ENCODE data around the gene DIPK1B. TPM values are rescaled to one million over a fixed set of nuclear protein-coding genes. Genes with fewer than 3 reads are reported as not detected.

DIPK1B gene
- total RNA-seq, 1 donor from 2014 or later = 293 TPM

GRCh38 chr9:136745389-136746154 lies 33.2 kb downstream of the DIPK1B start:
- DNase-seq (ENCODE audit: low spot score) = no peak
- H3K9me3 Mint-ChIP-seq (ENCODE audit: unreplicated experiment) = no peaks in the 10 kb centered on the region
- H3K4me1 Mint-ChIP-seq (ENCODE audit: unreplicated experiment) = no peaks in the 10 kb centered on the region
- H3K36me3 Mint-ChIP-seq (ENCODE audit: low read depth, unreplicated experiment) = no peaks in the 10 kb centered on the region
- H3K27ac Mint-ChIP-seq (ENCODE audit: unreplicated experiment) = no peak overlapping the region
- TF ChIP-seq CTCF (IDR thresholded peaks at IDR 0.05; ENCODE audit: unreplicated experiment) = no peak
- H3K4me3 Mint-ChIP-seq (ENCODE audit: unreplicated experiment) = no peak overlapping the region
- H3K27me3 Mint-ChIP-seq (ENCODE audit: unreplicated experiment) = peaks cover 5% of the 10 kb centered on the region

- no peaks in the 10 kb centered on the region for H3K9me3 Mint-ChIP-seq (ENCODE audit: unreplicated experiment)
- no peak overlapping the region for H3K27ac Mint-ChIP-seq (ENCODE audit: unreplicated experiment)
- H3K4me3 Mint-ChIP-seq (ENCODE audit: unreplicated experiment) = no peak overlapping the region
- H3K36me3 Mint-ChIP-seq (ENCODE audit: low read depth, unreplicated experiment) = no peaks in the 10 kb centered on the region
- DNase-seq (ENCODE audit: low spot score) = no peak
- TF ChIP-seq CTCF (IDR thresholded peaks at IDR 0.05; ENCODE audit: unreplicated experiment) = no peak
- no peaks in the 10 kb centered on the region for H3K4me1 Mint-ChIP-seq (ENCODE audit: unreplicated experiment)
- peaks cover 5% of the 10 kb centered on the region for H3K27me3 Mint-ChIP-seq (ENCODE audit: unreplicated experiment)
Measured at GRCh38 chr9:136746155-136746490, 33.8 kb downstream of the DIPK1B start.

GRCh38 chr9:136746621-136747020 lies 34.2 kb downstream of the DIPK1B start:
- DNase-seq (ENCODE audit: low spot score) = no peak
- Mint-ChIP-seq H3K36me3 (ENCODE audit: low read depth, unreplicated experiment) (no peaks in the 10 kb centered on the region), H3K27ac (ENCODE audit: unreplicated experiment) (no peak overlapping the region), H3K27me3 (ENCODE audit: unreplicated experiment) (peaks cover 5% of the 10 kb centered on the region), H3K9me3 (ENCODE audit: unreplicated experiment) (no peaks in the 10 kb centered on the region), H3K4me1 (ENCODE audit: unreplicated experiment) (no peaks in the 10 kb centered on the region), H3K4me3 (ENCODE audit: unreplicated experiment) (no peak overlapping the region)
- TF ChIP-seq CTCF (IDR thresholded peaks at IDR 0.05; ENCODE audit: unreplicated experiment) = no peak

GRCh38 chr9:136747161-136748060 lies 35.0 kb downstream of the DIPK1B start:
- H3K36me3 Mint-ChIP-seq (ENCODE audit: low read depth, unreplicated experiment) = peaks cover 2% of the 10 kb centered on the region
- peaks cover 3% of the 10 kb centered on the region for H3K9me3 Mint-ChIP-seq (ENCODE audit: unreplicated experiment)
- no peak for TF ChIP-seq CTCF (IDR thresholded peaks at IDR 0.05; ENCODE audit: unreplicated experiment)
- no peak overlapping the region for H3K27ac Mint-ChIP-seq (ENCODE audit: unreplicated experiment)
- no peaks in the 10 kb centered on the region for H3K4me1 Mint-ChIP-seq (ENCODE audit: unreplicated experiment)
- H3K4me3 Mint-ChIP-seq (ENCODE audit: unreplicated experiment) = no peak overlapping the region
- DNase-seq (ENCODE audit: low spot score) = no peak
- peaks cover 5% of the 10 kb centered on the region for H3K27me3 Mint-ChIP-seq (ENCODE audit: unreplicated experiment)

- H3K27ac Mint-ChIP-seq (ENCODE audit: unreplicated experiment) = no peak within 1 kb of the TSS
- peaks cover 4% of the 10 kb centered on the region for H3K36me3 Mint-ChIP-seq (ENCODE audit: low read depth, unreplicated experiment)
- peaks cover 6% of the 10 kb centered on the region for H3K9me3 Mint-ChIP-seq (ENCODE audit: unreplicated experiment)
- H3K4me1 Mint-ChIP-seq (ENCODE audit: unreplicated experiment) = no peaks in the 10 kb centered on the region
- no peak within 1 kb of the TSS for H3K4me3 Mint-ChIP-seq (ENCODE audit: unreplicated experiment)
- peaks cover 5% of the 10 kb centered on the region for H3K27me3 Mint-ChIP-seq (ENCODE audit: unreplicated experiment)
- no peak for TF ChIP-seq CTCF (IDR thresholded peaks at IDR 0.05; ENCODE audit: unreplicated experiment)
- DNase-seq (ENCODE audit: low spot score) = no peak
Measured at GRCh38 chr9:136748201-136748600, 35.8 kb downstream of the DIPK1B start, which contains the start of gene LCN6. Gene LCN6, minus strand, starts transcription at chr9:136748525. Its CDS starts 42 bp downstream, at chr9:136748483.

Data from endothelial cell (in vitro differentiated cells).